Thymus (tissue), 11 donors: Measurements from ENCODE around the gene USP15. TPM values are rescaled to one million over a fixed set of nuclear protein-coding genes. Genes with fewer than 3 reads are reported as not detected.

ENCODE experiments used
- DNase-seq, 9 donors: peaks; one replicate each; pipeline ENCODE4 v3.0.0-alpha.2; 2013; ENCODE audit warnings: low spot score in 9 of 9, low read depth in 6 of 9, missing footprints in 1 of 9
- H3K27ac ChIP-seq, 2 donors: one replicate each; pipeline ENCODE4 v1.5.1; 2013; ENCODE audit warnings: control low read depth in 1 of 2, low read depth in 1 of 2, low read length in 1 of 2, mild to moderate bottlenecking in 1 of 2, moderate library complexity in 1 of 2
- H3K27me3 ChIP-seq, 2 donors: one replicate each; pipeline ENCODE4 v1.5.1; 2013; ENCODE audit warnings: low read length in 1 of 2; ENCODE audit not compliant: control insufficient read depth in 2 of 2, insufficient read depth in 1 of 2
- H3K36me3 ChIP-seq, 2 donors: one replicate each; pipeline ENCODE4 v1.5.1; 2013; ENCODE audit warnings: low read length in 1 of 2, mild to moderate bottlenecking in 1 of 2, moderate library complexity in 1 of 2; ENCODE audit not compliant: control insufficient read depth in 2 of 2, insufficient read depth in 2 of 2
- H3K4me1 ChIP-seq, 2 donors: one replicate each; pipeline ENCODE4 v1.5.1; 2013; ENCODE audit warnings: low read length in 2 of 2; ENCODE audit not compliant: control insufficient read depth in 2 of 2, insufficient read depth in 2 of 2
- H3K4me3 ChIP-seq, 2 donors: one replicate each; pipeline ENCODE4 v1.5.1; 2013; ENCODE audit warnings: low read length in 2 of 2, control low read depth in 1 of 2, mild to moderate bottlenecking in 1 of 2
- H3K9me3 ChIP-seq, 2 donors: one replicate each; pipeline ENCODE4 v1.5.1; 2013; ENCODE audit warnings: low read length in 1 of 2, mild to moderate bottlenecking in 1 of 2; ENCODE audit not compliant: control insufficient read depth in 2 of 2, insufficient read depth in 1 of 2
- WGBS: extraction: QIAGEN DNeasy Blood & Tissue Kit; methylation state at CpG from one replicate; pipeline ENCODE4 v1.1.7; 2013; 5-methylcytosine and 5-hydroxymethylcytosine counted together
- polyA plus RNA-seq: library from polyadenylated mRNA; stranded (reverse); fragments of 200-250 nt; gene quantifications from one replicate; pipeline ENCODE4 v1.2.3, GENCODE V29; 2013
- total RNA-seq: library from RNA; stranded (reverse); fragments of 120-200 nt; gene quantifications from one replicate; pipeline ENCODE4 v1.2.4, GENCODE V29; 2013
- donor health status: healthy.

Gene USP15
- total and polyA plus RNA-seq, 2 donors, result 108 to 201 TPM

- Histone ChIP-seq H3K9me3 (no peaks in the 10 kb centered on the region), H3K4me3 (no peak overlapping the region), H3K27me3 (no peaks in the 10 kb centered on the region), H3K27ac (peak overlapping the region; percentile 73 to 81), H3K4me1 (peaks cover 2 to 8% of the 10 kb centered on the region in 2 donors), H3K36me3 (no peaks in the 10 kb centered on the region)
- DNase-seq, result no peak
Measured at GRCh38 chr12:62251609-62251958, 8.6 kb upstream of the USP15 start.

GRCh38 chr12:62252576-62252975 is 7.6 kb upstream of the USP15 start:
- WGBS, result 85% methylated on average over 4 of the region's 4 CpGs
- no peak for DNase-seq
- Histone ChIP-seq H3K4me3 (no peak overlapping the region), H3K27ac (no peak overlapping the region), H3K4me1 (peaks cover 2 to 10% of the 10 kb centered on the region in 2 donors), H3K27me3 (no peaks in the 10 kb centered on the region), H3K9me3 (no peaks in the 10 kb centered on the region), H3K36me3 (no peaks in the 10 kb centered on the region)

- Histone ChIP-seq H3K27me3 (no peaks in the 10 kb centered on the region), H3K9me3 (no peaks in the 10 kb centered on the region), H3K4me1 (peaks cover 5 to 12% of the 10 kb centered on the region in 2 donors), H3K36me3 (no peaks in the 10 kb centered on the region), H3K27ac (no peak overlapping the region), H3K4me3 (no peak overlapping the region)
- no peak for DNase-seq
- 95% methylated on average over 3 of the region's 3 CpGs for WGBS
Measured at GRCh38 chr12:62254967-62255366, 5.2 kb upstream of the USP15 start.

GRCh38 chr12:62256408-62257096 is 3.7 kb upstream of the USP15 start:
- DNase-seq, result peak in 1 of 9 donors; percentile 22
- Histone ChIP-seq H3K27ac (no peak overlapping the region), H3K4me3 (no peak overlapping the region), H3K9me3 (no peaks in the 10 kb centered on the region), H3K36me3 (no peaks in the 10 kb centered on the region), H3K27me3 (no peaks in the 10 kb centered on the region), H3K4me1 (peaks cover 2 to 7% of the 10 kb centered on the region in 2 donors)
- WGBS, result 72% methylated on average over 8 of the region's 8 CpGs

GRCh38 chr12:62258231-62258630 is 2.0 kb upstream of the USP15 start:
- Histone ChIP-seq H3K9me3 (no peaks in the 10 kb centered on the region), H3K4me1 (peaks cover 10 to 12% of the 10 kb centered on the region in 2 donors), H3K4me3 (no peak overlapping the region), H3K27me3 (no peaks in the 10 kb centered on the region), H3K27ac (no peak overlapping the region), H3K36me3 (no peaks in the 10 kb centered on the region)
- no peak for DNase-seq
- 94% methylated on average over 3 of the region's 3 CpGs for WGBS

GRCh38 chr12:62258941-62259630 is 1.1 kb upstream of the USP15 start:
- 7% methylated on average over 10 of the region's 10 CpGs for WGBS
- H3K4me3 ChIP-seq, result peak overlapping the region; percentile 83 to 84
- peak overlapping the region; percentile 95 to 98 for H3K27ac ChIP-seq
- H3K36me3 ChIP-seq, result no peaks in the 10 kb centered on the region
- DNase-seq, result peak in 3 of 9 donors; percentile 7 to 38 (median 19)
- no peaks in the 10 kb centered on the region for H3K27me3 ChIP-seq
- H3K9me3 ChIP-seq, result no peaks in the 10 kb centered on the region
- peaks cover 10 to 14% of the 10 kb centered on the region in 2 donors for H3K4me1 ChIP-seq

- Histone ChIP-seq H3K27me3 (no peaks in the 10 kb centered on the region), H3K27ac (peak overlapping the region; percentile 95 to 98), H3K4me1 (peaks cover 10 to 15% of the 10 kb centered on the region in 2 donors), H3K4me3 (peak overlapping the region; percentile 83 to 84), H3K36me3 (no peaks in the 10 kb centered on the region), H3K9me3 (no peaks in the 10 kb centered on the region)
- DNase-seq, result peak in 1 of 9 donors; percentile 44
- WGBS, result under 1% methylated on average over 15 of the region's 15 CpGs
Measured at GRCh38 chr12:62259631-62259992, 592 bp upstream of the USP15 start.

- no peaks in the 10 kb centered on the region for H3K27me3 ChIP-seq
- peak overlapping the region; percentile 83 to 84 for H3K4me3 ChIP-seq
- H3K36me3 ChIP-seq, result peaks cover 0 to 3% of the 10 kb centered on the region in 2 donors
- H3K27ac ChIP-seq, result peak overlapping the region; percentile 95 to 98
- H3K9me3 ChIP-seq, result no peaks in the 10 kb centered on the region
- peaks cover 10 to 15% of the 10 kb centered on the region in 2 donors for H3K4me1 ChIP-seq
- WGBS, result 2% methylated on average over 26 of the region's 26 CpGs
- peak; percentile 63 to 92 (median 78) for DNase-seq
Measured at GRCh38 chr12:62260733-62261683, 804 bp downstream of the USP15 start.
